HG03521 (cell line): ENCODE measurements around the gene LPP.

ENCODE experiments used
- ATAC-seq: cut with Tn5 transposase; IDR thresholded peaks from one replicate; pipeline ENCODE4 v1.9.1; 2021; ENCODE audit warnings: mild to moderate bottlenecking, moderate library complexity; ENCODE audit not compliant: unreplicated experiment

The LPP gene

GRCh38 chr3:188244395-188244861, 90.5 kb downstream of the LPP start:
- ATAC-seq: no peak

- no peak for ATAC-seq
Observed at GRCh38 chr3:188246905-188247304, 92.9 kb downstream of the LPP start.

GRCh38 chr3:188248036-188248561, 94.1 kb downstream of the LPP start:
- no peak for ATAC-seq

- no peak for ATAC-seq
Observed at GRCh38 chr3:188253123-188253793, 99.3 kb downstream of the LPP start.

GRCh38 chr3:188253800-188254452, 100.0 kb downstream of the LPP start:
- ATAC-seq: no peak

- ATAC-seq: no peak
Observed at GRCh38 chr3:188254520-188255070, 100.6 kb downstream of the LPP start.

- ATAC-seq: no peak
Observed at GRCh38 chr3:188255190-188255589, 101.2 kb downstream of the LPP start.

- no peak for ATAC-seq
Observed at GRCh38 chr3:188256758-188257157, 102.8 kb downstream of the LPP start.

- ATAC-seq: no peak
Observed at GRCh38 chr3:188257384-188258026, 103.5 kb downstream of the LPP start.

GRCh38 chr3:188259191-188259590, 105.2 kb downstream of the LPP start:
- no peak for ATAC-seq

- ATAC-seq: no peak
Observed at GRCh38 chr3:188259596-188259995, 105.6 kb downstream of the LPP start.

- ATAC-seq: no peak
Observed at GRCh38 chr3:188261011-188261410, 107.1 kb downstream of the LPP start.

- ATAC-seq: no peak
Observed at GRCh38 chr3:188262488-188262887, 108.5 kb downstream of the LPP start.

- no peak for ATAC-seq
Observed at GRCh38 chr3:188262913-188263683, 109.1 kb downstream of the LPP start.

GRCh38 chr3:188264226-188265207, 110.6 kb downstream of the LPP start:
- ATAC-seq: no peak

- no peak for ATAC-seq
Observed at GRCh38 chr3:188266562-188267274, 112.8 kb downstream of the LPP start.

GRCh38 chr3:188267790-188268335, 113.9 kb downstream of the LPP start:
- no peak for ATAC-seq

- ATAC-seq: no peak
Observed at GRCh38 chr3:188268336-188268735, 114.4 kb downstream of the LPP start.

GRCh38 chr3:188269040-188269439, 115.1 kb downstream of the LPP start:
- no peak for ATAC-seq
